Endodermal cell (in vitro differentiated cells): ENCODE measurements around the gene ZCCHC14. TPM values are rescaled to one million over a fixed set of nuclear protein-coding genes. Genes with fewer than 3 reads are reported as not detected.

Experiments
- DNase-seq: peaks from one replicate; pipeline ENCODE4 v3.0.0-alpha.2; 2017
- H3K27ac ChIP-seq: 2 replicates; pipeline ENCODE4 v1.5.1; 2013; ENCODE audit warnings: mild to moderate bottlenecking, low read depth, low read length, moderate library complexity
- H3K27me3 ChIP-seq: 2 replicates; pipeline ENCODE4 v1.6.1; 2013; ENCODE audit warnings: mild to moderate bottlenecking, low read length, moderate library complexity; ENCODE audit not compliant: insufficient read depth, control insufficient read depth, poor library complexity, severe bottlenecking
- H3K36me3 ChIP-seq: 2 replicates; pipeline ENCODE4 v1.7.0; 2013; ENCODE audit warnings: mild to moderate bottlenecking, low read length, moderate library complexity; ENCODE audit not compliant: control insufficient read depth, insufficient read depth
- H3K4me1 ChIP-seq: one replicate; pipeline ENCODE4 v1.7.0; 2013; ENCODE audit warnings: low read length; ENCODE audit not compliant: control insufficient read depth, insufficient read depth
- H3K4me3 ChIP-seq: 2 replicates; pipeline ENCODE4 v1.5.1; 2013; ENCODE audit warnings: mild to moderate bottlenecking, low read length, moderate library complexity
- H3K9ac ChIP-seq: 2 replicates; pipeline ENCODE4 v1.6.1; 2013; ENCODE audit warnings: mild to moderate bottlenecking, low read length, moderate library complexity; ENCODE audit not compliant: poor library complexity, severe bottlenecking; ENCODE audit errors: extremely low read depth
- H3K9me3 ChIP-seq: 2 replicates; pipeline ENCODE4 v1.6.1; 2013; ENCODE audit warnings: mild to moderate bottlenecking, low read length, moderate library complexity; ENCODE audit not compliant: control insufficient read depth
- H3K27ac Mint-ChIP-seq: 2 replicates; pipeline ENCODE4 v1.8.0; 2020; ENCODE audit warnings: mixed read lengths
- H3K27me3 Mint-ChIP-seq: 2 replicates; pipeline ENCODE4 v1.8.0; 2021; ENCODE audit warnings: mild to moderate bottlenecking, mixed read lengths; ENCODE audit not compliant: insufficient read depth
- H3K36me3 Mint-ChIP-seq: 2 replicates; pipeline ENCODE4 v1.8.0; 2020; ENCODE audit warnings: low read depth, mixed read lengths
- H3K4me1 Mint-ChIP-seq: 2 replicates; pipeline ENCODE4 v1.8.0; 2020; ENCODE audit warnings: mixed read lengths
- H3K4me3 Mint-ChIP-seq: 2 replicates; pipeline ENCODE4 v1.8.0; 2020; ENCODE audit warnings: mild to moderate bottlenecking, moderate library complexity, mixed read lengths
- H3K9me3 Mint-ChIP-seq: 2 replicates; pipeline ENCODE4 v1.8.0; 2020; ENCODE audit warnings: mild to moderate bottlenecking, mixed read lengths
- CTCF ChIP-seq: fragments of 200-600 bp; sonication (generic); conservative IDR thresholded peaks from 2 replicates; pipeline ENCODE4 v1.5.0; 2021; ENCODE audit warnings: antibody characterized with exemption, mild to moderate bottlenecking
- WGBS, 2 experiments: methylation state at CpG; one replicate each; pipeline versions ENCODE4 v1.1.5 to v1.1.7; 2013; ENCODE audit warnings: missing lambda C conversion rate in 2 of 2, mixed read lengths in 1 of 2; ENCODE audit not compliant: insufficient coverage in 1 of 2, insufficient read length in 1 of 2; 5-methylcytosine and 5-hydroxymethylcytosine counted together
- total RNA-seq, 2 donors: library from RNA; stranded (reverse); fragmentation: NEBNext Ultra II Directional in 1 of 2; extraction: Animal tissue kit (Norgen Biotek cat#: 25700) in 1 of 2; gene quantifications; 2 replicates in 1 of 2; 3 replicates in 1 of 2; pipeline ENCODE4 v1.2.1, GENCODE V29; 2021

The ZCCHC14 gene
- total RNA-seq, 2 donors from 2014 or later = 27.3 to 33.7 TPM

GRCh38 chr16:87420026-87421002 is 72.5 kb downstream of the ZCCHC14 start:
- Histone ChIP-seq H3K27me3 (no peaks in the 10 kb centered on the region), H3K4me3 (no peak overlapping the region), H3K9me3 (no peaks in the 10 kb centered on the region), H3K4me1 (no peaks in the 10 kb centered on the region), H3K36me3 (peaks cover 58% of the 10 kb centered on the region), H3K9ac (no peak overlapping the region), H3K27ac (no peak overlapping the region)
- no peak for DNase-seq
- Mint-ChIP-seq H3K9me3 (no peaks in the 10 kb centered on the region), H3K4me3 (no peak overlapping the region), H3K27ac (no peak overlapping the region), H3K36me3 (peaks cover 69% of the 10 kb centered on the region), H3K4me1 (peaks cover 4% of the 10 kb centered on the region), H3K27me3 (no peaks in the 10 kb centered on the region)
- peak; percentile 66 for TF ChIP-seq CTCF
- WGBS, 2 experiments = 95 to 97% methylated on average over 23 to 25 of the region's 25 CpGs

- 74 to 100% methylated on average over 1 to 4 of the region's 6 CpGs for WGBS, 2 experiments
- H3K27me3 Mint-ChIP-seq = no peaks in the 10 kb centered on the region
- peaks cover 60% of the 10 kb centered on the region for H3K36me3 Mint-ChIP-seq
- Histone ChIP-seq H3K4me3 (no peak overlapping the region), H3K9me3 (no peaks in the 10 kb centered on the region), H3K4me1 (no peaks in the 10 kb centered on the region), H3K9ac (no peak overlapping the region), H3K27me3 (no peaks in the 10 kb centered on the region), H3K36me3 (peaks cover 60% of the 10 kb centered on the region), H3K27ac (no peak overlapping the region)
- H3K4me1 Mint-ChIP-seq = no peaks in the 10 kb centered on the region
- no peak overlapping the region for H3K27ac Mint-ChIP-seq
- TF ChIP-seq CTCF = no peak
- DNase-seq = no peak
- no peaks in the 10 kb centered on the region for H3K9me3 Mint-ChIP-seq
- H3K4me3 Mint-ChIP-seq = no peak overlapping the region
Measured at GRCh38 chr16:87418644-87419043, 74.2 kb downstream of the ZCCHC14 start.

- Mint-ChIP-seq H3K4me1 (no peaks in the 10 kb centered on the region), H3K27me3 (no peaks in the 10 kb centered on the region), H3K9me3 (no peaks in the 10 kb centered on the region), H3K27ac (no peak overlapping the region), H3K36me3 (peaks cover 62% of the 10 kb centered on the region), H3K4me3 (no peak overlapping the region)
- Histone ChIP-seq H3K9me3 (no peaks in the 10 kb centered on the region), H3K4me1 (no peaks in the 10 kb centered on the region), H3K4me3 (no peak overlapping the region), H3K27me3 (no peaks in the 10 kb centered on the region), H3K27ac (no peak overlapping the region), H3K9ac (no peak overlapping the region), H3K36me3 (peaks cover 56% of the 10 kb centered on the region)
- DNase-seq = no peak
- 96 to 97% methylated on average over 8 to 18 of the region's 18 CpGs for WGBS, 2 experiments
- TF ChIP-seq CTCF = no peak
Measured at GRCh38 chr16:87418216-87418615, 74.6 kb downstream of the ZCCHC14 start.
